ENCODE measurements around the gene GPRC5D. TPM values are rescaled to one million over a fixed set of nuclear protein-coding genes. Genes with fewer than 3 reads are reported as not detected.

The GPRC5D gene
- total RNA-seq, 1 donor from 2014 or later = not detected

GRCh38 chr12:12995088-12995487, 43.1 kb upstream of the GPRC5D start:
- no peak overlapping the region for H3K27ac Mint-ChIP-seq
- H3K36me3 Mint-ChIP-seq = peaks cover 49% of the 10 kb centered on the region
- H3K4me3 Mint-ChIP-seq = no peak overlapping the region
- H3K9me3 Mint-ChIP-seq = no peaks in the 10 kb centered on the region
- peaks cover 31% of the 10 kb centered on the region for H3K4me1 Mint-ChIP-seq (ENCODE audit: unreplicated experiment)
- DNase-seq (ENCODE audit: extremely low spot score, unreplicated experiment) = no peak
- peaks cover 3% of the 10 kb centered on the region for H3K27me3 Mint-ChIP-seq
- TF ChIP-seq CTCF (conservative IDR thresholded peaks at IDR 0.05) = no peak

- no peak for DNase-seq (ENCODE audit: extremely low spot score, unreplicated experiment)
- Mint-ChIP-seq H3K4me1 (ENCODE audit: unreplicated experiment) (peaks cover 24% of the 10 kb centered on the region), H3K9me3 (no peaks in the 10 kb centered on the region), H3K27ac (no peak overlapping the region), H3K4me3 (no peak overlapping the region), H3K27me3 (peaks cover 3% of the 10 kb centered on the region), H3K36me3 (peaks cover 48% of the 10 kb centered on the region)
- no peak for TF ChIP-seq CTCF (conservative IDR thresholded peaks at IDR 0.05)
Observed at GRCh38 chr12:12993367-12993766, 41.4 kb upstream of the GPRC5D start.

- H3K9me3 Mint-ChIP-seq = no peaks in the 10 kb centered on the region
- H3K4me1 Mint-ChIP-seq (ENCODE audit: unreplicated experiment) = peaks cover 24% of the 10 kb centered on the region
- no peak for TF ChIP-seq CTCF (conservative IDR thresholded peaks at IDR 0.05)
- no peak for DNase-seq (ENCODE audit: extremely low spot score, unreplicated experiment)
- peak overlapping the region; percentile 30 for H3K27ac Mint-ChIP-seq
- H3K27me3 Mint-ChIP-seq = peaks cover 3% of the 10 kb centered on the region
- no peak overlapping the region for H3K4me3 Mint-ChIP-seq
- H3K36me3 Mint-ChIP-seq = peaks cover 44% of the 10 kb centered on the region
Observed at GRCh38 chr12:12992418-12993130, 40.6 kb upstream of the GPRC5D start.

GRCh38 chr12:12990700-12991468, 38.9 kb upstream of the GPRC5D start:
- peak overlapping the region; percentile 40 for H3K4me3 Mint-ChIP-seq
- H3K27me3 Mint-ChIP-seq = no peaks in the 10 kb centered on the region

GRCh38 chr12:12987421-12987820, 35.5 kb upstream of the GPRC5D start:
- H3K4me1 Mint-ChIP-seq (ENCODE audit: unreplicated experiment) = peaks cover 18% of the 10 kb centered on the region
- H3K9me3 Mint-ChIP-seq = no peaks in the 10 kb centered on the region
- H3K27me3 Mint-ChIP-seq = no peaks in the 10 kb centered on the region
- TF ChIP-seq CTCF (conservative IDR thresholded peaks at IDR 0.05) = no peak
- H3K4me3 Mint-ChIP-seq = no peak overlapping the region
- H3K27ac Mint-ChIP-seq = no peak overlapping the region
- DNase-seq (ENCODE audit: extremely low spot score, unreplicated experiment) = no peak
- peaks cover 50% of the 10 kb centered on the region for H3K36me3 Mint-ChIP-seq

More at GRCh38 chr12:12990700-12991468, 38.9 kb upstream of the GPRC5D start:
- H3K27ac Mint-ChIP-seq = peak overlapping the region; percentile 75
- no peak for DNase-seq (ENCODE audit: extremely low spot score, unreplicated experiment)
- peaks cover 18% of the 10 kb centered on the region for H3K4me1 Mint-ChIP-seq (ENCODE audit: unreplicated experiment)
- no peak for TF ChIP-seq CTCF (conservative IDR thresholded peaks at IDR 0.05)
- H3K36me3 Mint-ChIP-seq = peaks cover 50% of the 10 kb centered on the region
- H3K9me3 Mint-ChIP-seq = no peaks in the 10 kb centered on the region

Data from type B pancreatic cell (in vitro differentiated cells).